Fibroblast of gingiva (primary cell): Measurements from ENCODE around the gene SLC37A3.

Experiments
- DNase-seq: peaks from one replicate; pipeline ENCODE4 v3.0.0-alpha.2; 2011; ENCODE audit warnings: low read depth

SLC37A3 gene

GRCh38 chr7:140402178-140402835 lies 4.0 kb upstream of the SLC37A3 start:
- peak; percentile 81 for DNase-seq

- no peak for DNase-seq
Measured at GRCh38 chr7:140400381-140400780, 2.1 kb upstream of the SLC37A3 start.

- DNase-seq: no peak
Measured at GRCh38 chr7:140398821-140399220, 491 bp upstream of the SLC37A3 start.

- no peak for DNase-seq
Measured at GRCh38 chr7:140393756-140394306, 4.5 kb downstream of the SLC37A3 start.

- no peak for DNase-seq
Measured at GRCh38 chr7:140391634-140392033, 6.7 kb downstream of the SLC37A3 start.

- peak; percentile 34 for DNase-seq
Measured at GRCh38 chr7:140390466-140391190, 7.7 kb downstream of the SLC37A3 start.

GRCh38 chr7:140390034-140390433 lies 8.3 kb downstream of the SLC37A3 start:
- DNase-seq: no peak

- no peak for DNase-seq
Measured at GRCh38 chr7:140389445-140389844, 8.9 kb downstream of the SLC37A3 start.

GRCh38 chr7:140384894-140385545 lies 13.3 kb downstream of the SLC37A3 start:
- DNase-seq: no peak

- no peak for DNase-seq
Measured at GRCh38 chr7:140383954-140384713, 14.2 kb downstream of the SLC37A3 start.

GRCh38 chr7:140375892-140376730 lies 22.2 kb downstream of the SLC37A3 start:
- DNase-seq: no peak

- DNase-seq: no peak
Measured at GRCh38 chr7:140375323-140375722, 23.0 kb downstream of the SLC37A3 start.

GRCh38 chr7:140369294-140369693 lies 29.0 kb downstream of the SLC37A3 start:
- no peak for DNase-seq

GRCh38 chr7:140367528-140367927 lies 30.8 kb downstream of the SLC37A3 start:
- no peak for DNase-seq

GRCh38 chr7:140364819-140365218 lies 33.5 kb downstream of the SLC37A3 start:
- no peak for DNase-seq

- DNase-seq: no peak
Measured at GRCh38 chr7:140360697-140361229, 37.6 kb downstream of the SLC37A3 start.

GRCh38 chr7:140358412-140359051 lies 39.8 kb downstream of the SLC37A3 start:
- DNase-seq: no peak

- no peak for DNase-seq
Measured at GRCh38 chr7:140358024-140358411, 40.3 kb downstream of the SLC37A3 start.

- no peak for DNase-seq
Measured at GRCh38 chr7:140350056-140350455, 48.3 kb downstream of the SLC37A3 start.

GRCh38 chr7:140349144-140349771 lies 49.1 kb downstream of the SLC37A3 start:
- peak; percentile 30 for DNase-seq
